GM21723 (cell line): ENCODE results near the gene CARS1.

Experiments
- ATAC-seq: cut with Tn5 transposase; IDR thresholded peaks from one replicate; pipeline ENCODE4 v1.9.1; 2021; ENCODE audit warnings: mild to moderate bottlenecking, moderate library complexity; ENCODE audit not compliant: unreplicated experiment

Gene CARS1

DNA sequence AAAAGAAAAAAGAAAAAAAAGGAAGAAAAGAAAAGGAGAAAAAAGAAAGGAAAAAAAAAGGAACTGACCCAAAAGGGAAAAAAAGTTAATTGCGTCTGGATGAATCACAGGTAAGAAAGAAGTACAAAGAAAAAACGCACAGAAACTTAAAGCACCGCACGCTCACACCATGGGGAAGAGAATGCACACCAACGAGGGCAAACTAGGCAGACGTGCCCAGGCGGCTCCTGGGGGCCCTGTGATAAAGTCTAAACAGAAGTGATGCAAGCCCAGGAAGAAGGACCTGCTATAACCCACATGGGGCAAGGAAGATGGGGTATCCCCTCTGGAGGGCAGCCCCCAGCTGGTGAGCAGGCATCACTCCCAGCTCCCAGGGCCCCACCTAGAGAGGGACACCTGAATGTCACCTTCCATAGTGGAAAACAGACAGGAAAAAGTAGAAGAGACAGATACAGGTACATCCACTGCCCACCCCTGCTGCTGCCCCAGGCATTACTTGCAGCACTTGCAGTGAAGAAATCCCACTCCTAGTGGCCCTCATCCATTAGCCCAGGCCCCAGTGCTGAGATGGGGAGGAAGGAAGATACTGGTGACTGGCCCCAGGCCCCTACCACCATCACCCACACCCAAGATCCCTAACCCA is 94.0 kb downstream of the CARS1 start:
- no peak for ATAC-seq

DNA sequence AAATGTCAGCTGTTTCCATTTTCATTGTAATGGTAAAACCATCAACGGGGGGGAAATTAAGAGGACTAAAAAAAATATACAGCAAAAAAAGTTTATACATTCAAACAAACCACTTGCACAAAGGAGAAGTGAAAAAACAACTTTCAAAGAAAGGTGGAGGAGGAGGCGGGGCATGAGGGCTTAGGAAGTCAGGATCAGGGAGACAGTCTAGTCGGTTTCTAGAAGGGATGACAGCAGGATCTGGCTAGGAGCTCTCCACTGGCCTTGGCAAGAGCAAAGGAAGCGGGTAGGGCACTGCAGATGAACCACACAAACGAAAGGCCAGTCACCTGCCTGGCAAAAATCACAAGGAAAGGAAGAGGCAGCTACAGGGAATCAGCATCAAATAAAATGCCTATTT is 96.1 kb downstream of the CARS1 start:
- no peak for ATAC-seq

DNA sequence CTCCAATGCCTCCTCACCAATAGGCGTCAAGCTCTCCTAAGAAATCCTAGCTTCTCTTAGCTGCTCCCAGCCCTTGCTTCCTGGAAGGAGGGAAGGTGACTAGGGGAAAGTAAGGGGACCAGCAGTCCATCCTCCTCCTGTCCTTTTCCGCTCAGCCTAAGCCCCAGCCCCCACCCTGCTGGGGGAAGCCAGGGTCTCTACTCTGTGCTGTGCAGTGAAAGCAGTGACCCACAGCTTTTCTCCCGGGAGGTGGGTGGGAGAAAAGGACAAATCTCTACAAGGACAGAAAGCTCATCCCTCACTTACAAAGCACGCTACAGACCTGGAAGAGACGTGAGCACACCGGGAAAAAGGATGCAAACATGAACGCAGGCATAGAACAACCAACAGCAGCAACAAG is 97.1 kb downstream of the CARS1 start:
- ATAC-seq: no peak

DNA sequence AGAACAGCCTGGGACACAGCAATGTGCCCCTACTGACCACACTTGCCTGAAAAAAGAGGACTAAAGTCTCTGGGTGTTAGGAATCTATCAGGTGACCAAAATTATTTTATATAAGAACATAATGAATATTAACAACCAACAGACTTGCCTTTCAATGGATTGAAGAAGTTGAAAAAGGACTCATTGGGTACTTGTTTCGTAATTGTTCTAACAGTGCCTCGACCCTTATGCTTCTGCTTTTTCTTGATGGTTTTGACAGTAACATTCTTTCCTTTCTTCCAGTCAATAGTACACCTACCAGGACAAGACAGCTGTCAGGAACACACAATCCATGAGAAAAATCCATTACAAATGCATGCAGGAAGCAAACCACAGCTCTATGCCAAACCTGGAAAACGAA is 99.0 kb downstream of the CARS1 start:
- ATAC-seq: no peak

DNA sequence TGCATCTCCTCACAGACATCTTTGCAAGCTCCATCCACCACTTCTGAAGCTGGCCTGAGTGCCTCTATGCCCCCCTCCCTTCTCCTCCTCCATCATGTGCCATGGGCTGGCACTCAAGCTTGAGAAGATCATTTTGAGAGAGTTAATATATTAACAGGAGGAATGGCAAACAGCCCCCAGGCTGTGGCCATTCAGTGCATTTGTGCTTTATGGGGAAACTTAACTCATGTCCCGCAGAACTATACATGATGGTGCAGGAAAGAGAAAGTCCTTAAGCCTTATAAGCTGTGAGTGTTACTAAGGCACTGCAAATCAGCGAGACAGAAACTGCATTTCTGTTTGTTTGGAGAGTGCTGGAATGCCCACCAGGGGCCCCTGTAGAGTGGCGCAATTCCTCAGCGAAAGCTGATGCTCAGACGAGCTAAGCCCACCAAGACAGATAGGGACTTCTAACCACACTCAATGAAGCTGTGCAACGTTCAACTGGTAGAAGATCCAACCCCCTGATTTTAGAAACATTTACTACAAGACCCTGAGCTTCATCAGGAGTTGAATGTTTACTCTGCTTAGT is 101.2 kb downstream of the CARS1 start:
- ATAC-seq: no peak

DNA sequence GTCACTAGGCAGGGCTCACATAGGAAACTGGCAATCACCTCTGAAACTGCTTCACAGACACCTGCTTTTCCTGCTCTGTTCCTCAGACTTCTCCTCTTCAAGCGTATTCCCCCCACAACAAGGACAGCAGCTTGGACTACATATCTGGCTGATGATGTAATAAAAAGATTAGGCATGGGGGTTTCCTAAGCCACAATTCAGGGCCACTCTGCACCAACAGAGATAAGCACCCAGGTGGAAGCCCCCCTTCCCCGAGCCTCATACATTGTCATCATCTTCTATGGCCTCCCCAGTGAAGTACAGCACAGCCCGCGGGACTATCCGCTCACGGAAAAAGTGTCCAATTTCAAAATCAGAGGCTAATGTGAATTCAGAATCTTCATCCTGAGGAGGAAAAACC is 103.0 kb downstream of the CARS1 start:
- ATAC-seq: no peak

DNA sequence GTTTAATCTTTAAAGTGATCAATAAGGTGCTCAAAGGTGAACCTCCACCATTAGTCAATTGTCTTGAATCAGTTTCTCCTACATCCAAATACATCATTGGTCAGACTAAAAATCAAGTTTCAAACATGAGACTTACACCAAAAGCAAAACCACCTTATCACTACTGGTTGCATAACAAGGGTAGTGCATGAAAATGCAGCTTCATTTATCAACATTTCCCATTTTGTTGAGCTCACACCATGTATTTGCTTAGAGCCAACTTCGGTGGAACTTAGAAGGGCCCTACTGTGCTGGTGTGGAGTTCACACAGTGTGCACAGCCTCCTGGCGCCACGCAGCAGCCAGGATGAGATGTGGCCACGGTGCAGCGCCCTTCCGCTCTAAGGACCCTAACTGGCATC is 104.9 kb downstream of the CARS1 start:
- no peak for ATAC-seq

DNA sequence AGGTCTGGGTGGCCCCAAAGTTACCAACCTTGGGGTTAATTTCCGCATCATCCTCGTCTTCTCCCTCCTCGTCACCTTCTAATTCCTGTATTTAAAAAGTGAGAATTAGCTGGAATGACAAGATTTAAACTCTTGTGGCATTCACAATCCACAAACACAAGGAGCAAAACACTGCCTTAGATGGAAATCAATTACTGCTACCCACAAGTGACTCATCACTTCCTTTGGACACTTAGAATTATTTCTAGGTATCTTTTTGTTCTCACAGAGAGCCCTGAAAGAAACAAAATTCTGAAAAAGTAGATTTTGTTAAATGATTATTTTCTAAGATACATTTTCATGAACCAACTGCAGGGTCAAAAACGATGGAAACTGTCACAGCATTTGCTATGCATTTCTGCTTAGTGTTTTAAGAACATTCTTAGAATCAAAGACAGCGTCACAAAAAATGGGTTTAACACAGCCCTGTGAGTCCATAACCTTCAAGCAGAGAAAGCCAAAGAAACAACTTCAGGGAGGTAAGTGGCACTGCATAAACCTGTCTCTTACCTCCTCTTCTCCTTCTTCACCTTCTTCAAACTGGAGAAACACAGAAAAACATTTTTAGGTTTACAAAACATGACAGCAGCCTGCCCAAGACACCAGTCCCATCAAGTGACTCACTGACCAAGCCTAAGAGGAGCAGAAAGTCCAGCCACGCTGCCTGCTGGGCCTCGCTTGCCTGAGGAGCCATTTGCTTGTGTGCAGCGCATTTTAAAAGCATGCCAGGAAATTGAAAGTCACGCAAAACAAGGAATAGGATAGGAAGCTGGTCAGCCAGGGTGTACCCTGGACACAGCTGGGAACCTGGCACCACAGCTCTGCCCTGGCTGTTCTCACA is 105.8 kb downstream of the CARS1 start:
- no peak for ATAC-seq
